ENCODE results near the gene RMP24.

RMP24 gene

DNA sequence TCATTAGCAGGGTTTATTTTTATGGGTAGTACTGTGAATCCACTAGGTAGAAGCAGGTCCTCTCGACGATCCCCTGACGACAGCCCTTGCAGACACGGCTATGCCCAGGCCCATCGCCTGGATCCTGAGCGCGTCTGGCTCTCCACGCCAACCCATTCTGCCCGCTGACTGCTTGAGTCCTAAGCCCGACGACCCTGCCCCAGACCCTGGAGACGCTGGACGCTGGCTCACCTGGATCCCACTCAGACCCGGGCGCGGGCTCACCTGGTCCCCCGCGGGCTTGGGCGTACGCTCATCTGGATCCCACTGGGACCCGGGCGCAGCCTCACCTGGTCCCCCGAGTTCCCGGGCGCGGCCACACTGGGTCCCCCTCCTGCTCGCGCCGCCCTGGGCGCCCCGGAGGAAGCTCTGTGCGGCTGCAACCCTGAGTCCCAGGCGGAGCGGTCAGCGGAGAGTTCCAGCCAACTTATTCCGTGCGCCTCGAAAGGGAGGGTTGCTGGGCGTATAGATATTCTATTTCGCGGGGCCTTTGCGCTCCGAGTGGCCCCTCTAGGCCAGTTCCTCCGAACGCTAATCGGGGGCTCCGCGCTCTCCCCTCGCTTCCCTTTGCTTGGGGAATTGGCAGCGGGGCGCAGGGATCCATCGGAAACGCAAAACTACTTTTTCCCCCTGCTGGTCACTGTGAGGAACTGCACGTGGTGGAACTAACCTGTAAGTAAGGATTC lies 22.4 kb upstream of the RMP24 start (continued):
- peak; percentile 61 for TF ChIP-seq SMC3 (IDR thresholded peaks at IDR 0.05; ENCODE audit: low read depth, low read length)

DNA sequence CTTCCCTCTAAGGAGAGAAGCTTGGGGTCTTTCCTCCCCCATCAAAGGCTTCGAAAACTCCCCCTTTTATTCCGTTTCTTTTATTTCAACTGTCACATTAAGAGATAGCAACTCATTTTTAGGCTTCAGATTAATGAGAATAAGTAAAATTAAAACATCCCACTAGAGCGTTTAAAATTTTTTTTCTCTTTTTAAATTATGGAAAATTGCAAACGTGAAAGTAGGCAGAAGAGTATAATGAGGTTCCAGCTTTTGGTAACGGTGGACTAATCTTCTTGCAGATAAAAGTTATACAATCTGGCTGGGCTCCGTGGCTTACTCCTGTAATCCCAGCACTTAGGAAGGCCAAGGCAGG lies 21.9 kb upstream of the RMP24 start:
- dilution Hi-C loops (cut with HindIII; ENCODE audit: low sequenced_read_pairs, unreplicated experiment): no loop called here
- Histone ChIP-seq H3K27me3 (ENCODE audit: control insufficient read depth, insufficient read depth, low read length) (peaks cover 11% of the 10 kb centered on the region), H4K5ac (ENCODE audit: low read depth, low read length) (no peak overlapping the region), H2AK9ac (replicated peaks; ENCODE audit: low read depth, low read length, poor library complexity) (no peak overlapping the region), H3K4me1 (ENCODE audit: control insufficient read depth, insufficient read depth, low read length) (peaks cover 1% of the 10 kb centered on the region; the same call in 1 of the 2 replicates), H2BK15ac (ENCODE audit: low read depth, low read length) (no peak overlapping the region), H3K27ac (ENCODE audit: insufficient read depth, low read length) (no peak overlapping the region), H3K36me3 (ENCODE audit: control insufficient read depth, insufficient read depth, low read length) (no peaks in the 10 kb centered on the region), H3K23ac (ENCODE audit: low read depth, low read length) (no peak overlapping the region), H4K91ac (ENCODE audit: insufficient read depth, low read depth, low read length) (no peak overlapping the region), H3K18ac (ENCODE audit: low read depth, low read length) (no peak overlapping the region), H3K4me3 (ENCODE audit: insufficient read depth, low read depth, low read length) (peak overlapping the region; percentile 58; the same call in 1 of the 2 replicates), H4K8ac (ENCODE audit: low read depth in 2 of 2, low read length in 2 of 2) (no peak overlapping the region), H3K56ac (ENCODE audit: extremely low read depth, insufficient read depth, low read length) (no peak overlapping the region), H4K20me1 (ENCODE audit: insufficient read depth, low read length) (no peaks in the 10 kb centered on the region), H2AFZ (replicated peaks; ENCODE audit: low read length, poor library complexity) (no peak overlapping the region), H2AK5ac (ENCODE audit: low read depth, low read length) (no peak overlapping the region), H3K9me3 (ENCODE audit: control insufficient read depth, insufficient read depth, low read length) (no peaks in the 10 kb centered on the region), H2BK20ac (ENCODE audit: low read depth, low read length) (no peak overlapping the region), H2BK5ac (ENCODE audit: low read depth, low read length, poor library complexity, severe bottlenecking) (no peak overlapping the region), H3K9ac (ENCODE audit: low read depth, low read length) (no peak overlapping the region), H2BK120ac (ENCODE audit: low read depth, low read length) (no peak overlapping the region), H3K4ac (ENCODE audit: low read depth, low read length) (no peak overlapping the region), H3K4me2 (ENCODE audit: low read depth, low read length) (no peak overlapping the region; the same call in 1 of the 2 replicates), H3K79me1 (ENCODE audit: low read depth in 1 of 2, low read length in 2 of 2) (no peaks in the 10 kb centered on the region), H3K9me1 (ENCODE audit: insufficient read depth, low read length) (no peaks in the 10 kb centered on the region), H3K14ac (replicated peaks; ENCODE audit: low read depth, low read length) (no peak overlapping the region)
- WGBS, 2 experiments (ENCODE audit: extremely low coverage in 2 of 2, insufficient read length in 1 of 2): no CpG with 5 or more reads among the region's 6 CpGs
- intact Hi-C loops (cut with micrococcal nuclease): loop anchor here (1.0 kb wide), 3 partner anchors 194 to 564 kb away; no protein-coding TSS in a partner anchor
- ChIA-PET CTCF (interaction anchor here (0.5 to 1.3 kb wide), 5 partner anchors 9 to 564 kb away, joined by 3 to 7 read pairs (median 5); partner anchors contain the start of gene MOCOS), POLR2A (ENCODE audit: unreplicated experiment) (no interaction called here)
- no peak for DNase-seq
- BruUV-seq (replicated peaks): no TSS peak
- ATAC-seq (ENCODE audit: low read depth): no peak
- TF ChIP-seq MXI1 (IDR thresholded peaks at IDR 0.05; ENCODE audit: borderline replicate concordance, low read depth, low read length): no peak
- TF ChIP-seq RAD21 (IDR thresholded peaks at IDR 0.05; ENCODE audit: low read length): no peak
- TF ChIP-seq SMC3 (IDR thresholded peaks at IDR 0.05; ENCODE audit: low read depth, low read length): no peak
- TF ChIP-seq MAFK (IDR thresholded peaks at IDR 0.05; ENCODE audit: low read depth, low read length): no peak
- TF ChIP-seq, protein P1, sequence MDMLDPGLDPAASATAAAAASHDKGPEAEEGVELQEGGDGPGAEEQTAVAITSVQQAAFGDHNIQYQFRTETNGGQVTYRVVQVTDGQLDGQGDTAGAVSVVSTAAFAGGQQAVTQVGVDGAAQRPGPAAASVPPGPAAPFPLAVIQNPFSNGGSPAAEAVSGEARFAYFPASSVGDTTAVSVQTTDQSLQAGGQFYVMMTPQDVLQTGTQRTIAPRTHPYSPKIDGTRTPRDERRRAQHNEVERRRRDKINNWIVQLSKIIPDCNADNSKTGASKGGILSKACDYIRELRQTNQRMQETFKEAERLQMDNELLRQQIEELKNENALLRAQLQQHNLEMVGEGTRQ (IDR thresholded peaks at IDR 0.05; ENCODE audit: low read depth, low read length): no peak
- TF ChIP-seq POLR2A (IDR thresholded peaks at IDR 0.05; ENCODE audit: low read depth, low read length): no peak
- TF ChIP-seq MAZ (IDR thresholded peaks at IDR 0.05; ENCODE audit: borderline replicate concordance, low read depth, low read length): no peak
- no peak for TF ChIP-seq NFE2L2 (IDR thresholded peaks at IDR 0.05; ENCODE audit: low read depth, low read length)
- TF ChIP-seq, protein P2, sequence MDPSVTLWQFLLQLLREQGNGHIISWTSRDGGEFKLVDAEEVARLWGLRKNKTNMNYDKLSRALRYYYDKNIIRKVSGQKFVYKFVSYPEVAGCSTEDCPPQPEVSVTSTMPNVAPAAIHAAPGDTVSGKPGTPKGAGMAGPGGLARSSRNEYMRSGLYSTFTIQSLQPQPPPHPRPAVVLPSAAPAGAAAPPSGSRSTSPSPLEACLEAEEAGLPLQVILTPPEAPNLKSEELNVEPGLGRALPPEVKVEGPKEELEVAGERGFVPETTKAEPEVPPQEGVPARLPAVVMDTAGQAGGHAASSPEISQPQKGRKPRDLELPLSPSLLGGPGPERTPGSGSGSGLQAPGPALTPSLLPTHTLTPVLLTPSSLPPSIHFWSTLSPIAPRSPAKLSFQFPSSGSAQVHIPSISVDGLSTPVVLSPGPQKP (IDR thresholded peaks at IDR 0.05; ENCODE audit: borderline replicate concordance, low read depth, low read length): no peak
- no peak for TF ChIP-seq RCOR1 (IDR thresholded peaks at IDR 0.05; ENCODE audit: insufficient replicate concordance, low read length)
- TF ChIP-seq, protein P3, sequence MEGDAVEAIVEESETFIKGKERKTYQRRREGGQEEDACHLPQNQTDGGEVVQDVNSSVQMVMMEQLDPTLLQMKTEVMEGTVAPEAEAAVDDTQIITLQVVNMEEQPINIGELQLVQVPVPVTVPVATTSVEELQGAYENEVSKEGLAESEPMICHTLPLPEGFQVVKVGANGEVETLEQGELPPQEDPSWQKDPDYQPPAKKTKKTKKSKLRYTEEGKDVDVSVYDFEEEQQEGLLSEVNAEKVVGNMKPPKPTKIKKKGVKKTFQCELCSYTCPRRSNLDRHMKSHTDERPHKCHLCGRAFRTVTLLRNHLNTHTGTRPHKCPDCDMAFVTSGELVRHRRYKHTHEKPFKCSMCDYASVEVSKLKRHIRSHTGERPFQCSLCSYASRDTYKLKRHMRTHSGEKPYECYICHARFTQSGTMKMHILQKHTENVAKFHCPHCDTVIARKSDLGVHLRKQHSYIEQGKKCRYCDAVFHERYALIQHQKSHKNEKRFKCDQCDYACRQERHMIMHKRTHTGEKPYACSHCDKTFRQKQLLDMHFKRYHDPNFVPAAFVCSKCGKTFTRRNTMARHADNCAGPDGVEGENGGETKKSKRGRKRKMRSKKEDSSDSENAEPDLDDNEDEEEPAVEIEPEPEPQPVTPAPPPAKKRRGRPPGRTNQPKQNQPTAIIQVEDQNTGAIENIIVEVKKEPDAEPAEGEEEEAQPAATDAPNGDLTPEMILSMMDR (conservative IDR thresholded peaks at IDR 0.05; ENCODE audit: low read depth, low read length): no peak
- TF ChIP-seq RFX5 (IDR thresholded peaks at IDR 0.05; ENCODE audit: low read depth, low read length): no peak
- in situ Hi-C loops (cut with MboI; ENCODE audit: low sequenced_read_pairs): loop anchor here (25.0 kb wide), 2 partner anchors 563 to 713 kb away; partner anchors contain the start of genes ZNF396 and ZNF397

All from IMR-90 (cell line).